GM10266 (cell line): ENCODE results near the gene OR2M4.

Experiments
- DNase-seq: peaks from one replicate; pipeline ENCODE4 v3.0.0; 2012; ENCODE audit errors: extremely low spot score
- TF ChIP-seq, protein P1 (sequence below): IDR thresholded peaks from 2 replicates; pipeline ENCODE4 v1.5.1; 2012; ENCODE audit warnings: mild to moderate bottlenecking, low read depth; ENCODE audit not compliant: control insufficient read depth, insufficient read depth; ENCODE audit errors: missing control alignments

Gene OR2M4, protein sequence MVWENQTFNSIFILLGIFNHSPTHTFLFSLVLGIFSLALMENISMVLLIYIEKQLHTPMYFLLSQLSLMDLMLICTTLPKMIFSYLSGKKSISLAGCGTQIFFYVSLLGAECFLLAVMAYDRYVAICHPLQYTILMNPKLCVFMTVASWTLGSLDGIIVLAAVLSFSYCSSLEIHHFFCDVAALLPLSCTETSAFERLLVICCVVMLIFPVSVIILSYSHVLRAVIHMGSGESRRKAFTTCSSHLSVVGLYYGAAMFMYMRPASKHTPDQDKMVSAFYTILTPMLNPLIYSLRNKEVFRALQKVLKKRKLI

DNA sequence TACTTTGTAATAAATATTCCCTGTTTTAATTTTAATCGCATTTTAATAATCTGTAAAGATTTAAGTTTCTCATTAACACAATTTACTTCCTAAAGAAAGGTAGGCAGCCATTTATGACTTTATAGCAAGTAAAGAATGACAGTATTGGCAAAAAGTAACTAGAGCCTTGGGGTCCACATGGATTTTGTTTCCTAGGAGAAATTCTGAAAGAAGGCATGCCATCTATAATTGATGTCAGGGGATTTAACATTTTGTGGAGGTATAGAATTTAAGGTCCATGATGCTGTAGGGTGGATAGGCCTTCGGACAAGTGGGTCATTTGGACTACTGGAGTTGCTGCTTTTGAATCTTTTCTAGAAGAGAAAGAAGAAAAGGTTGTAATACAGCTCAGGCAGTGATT, at the start of gene OR2M4:
TSS of gene OR2M4 (plus strand) at position 301 of the 400 bp plus-strand sequence. CDS start 7,512 bp downstream, outside the sequence.
- TF ChIP-seq, protein P1, sequence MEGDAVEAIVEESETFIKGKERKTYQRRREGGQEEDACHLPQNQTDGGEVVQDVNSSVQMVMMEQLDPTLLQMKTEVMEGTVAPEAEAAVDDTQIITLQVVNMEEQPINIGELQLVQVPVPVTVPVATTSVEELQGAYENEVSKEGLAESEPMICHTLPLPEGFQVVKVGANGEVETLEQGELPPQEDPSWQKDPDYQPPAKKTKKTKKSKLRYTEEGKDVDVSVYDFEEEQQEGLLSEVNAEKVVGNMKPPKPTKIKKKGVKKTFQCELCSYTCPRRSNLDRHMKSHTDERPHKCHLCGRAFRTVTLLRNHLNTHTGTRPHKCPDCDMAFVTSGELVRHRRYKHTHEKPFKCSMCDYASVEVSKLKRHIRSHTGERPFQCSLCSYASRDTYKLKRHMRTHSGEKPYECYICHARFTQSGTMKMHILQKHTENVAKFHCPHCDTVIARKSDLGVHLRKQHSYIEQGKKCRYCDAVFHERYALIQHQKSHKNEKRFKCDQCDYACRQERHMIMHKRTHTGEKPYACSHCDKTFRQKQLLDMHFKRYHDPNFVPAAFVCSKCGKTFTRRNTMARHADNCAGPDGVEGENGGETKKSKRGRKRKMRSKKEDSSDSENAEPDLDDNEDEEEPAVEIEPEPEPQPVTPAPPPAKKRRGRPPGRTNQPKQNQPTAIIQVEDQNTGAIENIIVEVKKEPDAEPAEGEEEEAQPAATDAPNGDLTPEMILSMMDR: no peak
- no peak for DNase-seq

DNA sequence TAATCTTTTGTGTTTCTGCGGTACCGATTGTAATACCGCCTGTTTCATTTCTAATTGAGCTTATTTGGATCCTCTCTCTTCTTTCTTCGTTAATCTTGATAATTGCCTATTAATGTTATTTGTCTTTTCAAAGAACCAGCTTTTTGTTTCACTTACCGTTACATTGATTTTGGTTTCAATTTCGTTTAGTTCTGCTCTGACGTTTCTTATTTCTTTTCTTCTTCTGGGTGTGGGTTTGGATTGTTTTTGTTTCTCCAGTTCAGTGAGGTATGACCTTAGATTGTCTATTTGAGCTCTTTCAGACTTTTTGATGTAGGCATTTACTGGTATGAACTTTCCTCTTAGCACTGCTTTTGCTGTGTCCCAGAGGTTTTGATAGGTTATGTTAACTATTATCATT, 47.2 kb upstream of the OR2M4 start:
- TF ChIP-seq, protein P1: no peak
- DNase-seq: no peak

DNA sequence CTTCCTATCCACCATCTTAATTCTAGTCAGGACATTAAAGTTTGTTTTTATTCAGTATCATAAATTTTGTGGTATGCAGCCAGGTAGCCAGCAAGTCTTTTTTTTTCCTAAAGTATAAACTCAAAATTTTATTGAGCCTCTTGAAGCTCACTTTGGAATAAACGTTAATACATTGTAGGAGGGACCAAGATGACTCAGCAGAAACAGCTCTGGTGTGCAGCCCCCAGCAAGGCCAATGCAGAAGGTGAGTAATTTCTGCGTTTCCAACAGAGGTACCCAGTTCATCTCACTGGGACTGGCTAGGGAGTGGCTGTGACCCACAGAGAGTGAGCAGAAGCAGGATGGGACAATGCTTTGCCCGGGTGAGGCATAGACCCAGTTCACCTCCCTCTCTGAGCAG, 43.9 kb upstream of the OR2M4 start:
- TF ChIP-seq, protein P1: no peak

DNA sequence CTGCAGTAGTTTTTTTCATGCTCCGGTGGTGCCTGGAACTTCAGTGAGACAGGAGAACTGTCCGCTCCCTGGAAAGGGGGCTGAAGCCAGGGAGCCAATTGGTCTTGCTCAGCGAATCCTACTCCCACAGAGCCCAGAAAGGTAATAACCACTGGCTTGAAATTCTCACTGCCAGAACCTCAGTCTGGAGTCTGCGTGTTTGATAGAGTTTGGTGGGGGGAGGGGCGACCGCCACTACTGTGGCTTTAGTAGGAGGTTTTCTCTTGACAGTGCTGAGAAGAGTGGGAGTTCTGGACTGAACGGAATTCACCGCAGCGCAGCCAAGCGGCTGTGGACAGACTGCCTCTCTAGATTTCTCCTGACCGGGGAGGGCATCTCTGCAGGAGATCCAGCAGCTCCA, 42.2 kb upstream of the OR2M4 start:
- no peak for DNase-seq
- TF ChIP-seq, protein P1: no peak

More for the DNA sequence above, 43.9 kb upstream of the OR2M4 start:
- no peak for DNase-seq

DNA sequence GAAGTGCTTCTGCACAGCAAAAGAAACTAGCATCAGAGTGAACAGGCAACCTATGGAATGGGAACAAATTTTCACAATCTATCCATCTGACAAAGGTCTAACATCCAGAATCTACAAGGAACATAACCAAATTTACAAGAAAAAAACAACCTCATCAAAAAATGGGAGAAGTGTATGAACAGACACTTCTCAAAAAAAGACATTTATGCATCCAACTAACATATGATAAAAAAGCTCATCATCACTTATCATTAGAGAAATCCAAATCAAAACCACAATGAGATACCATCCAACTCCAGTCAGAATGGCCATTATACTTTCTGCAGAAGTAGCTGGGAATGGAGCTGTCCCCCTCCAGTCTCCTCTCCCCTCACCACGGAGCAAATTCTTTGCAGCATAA, 37.1 kb upstream of the OR2M4 start:
- no peak for DNase-seq
- TF ChIP-seq, protein P1: no peak

DNA sequence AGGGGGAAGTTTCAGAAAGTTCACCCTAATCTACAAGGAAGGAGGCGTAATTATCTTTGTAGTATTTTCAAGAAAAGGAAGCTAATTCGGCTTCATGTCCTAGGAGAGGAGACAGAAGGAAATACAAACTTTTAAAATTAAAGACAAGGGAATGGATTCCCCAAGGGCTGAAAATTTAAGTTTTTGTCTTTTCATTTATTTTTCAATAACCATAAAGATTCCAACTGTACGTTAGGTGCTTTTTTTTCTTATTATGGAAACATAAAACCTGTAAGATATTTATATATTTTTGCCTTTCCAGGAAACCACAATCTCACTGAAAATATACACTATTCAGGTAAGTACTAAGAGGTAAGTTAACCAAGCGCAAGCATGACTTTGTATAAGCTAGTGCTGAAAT, 34.3 kb upstream of the OR2M4 start, which contains the start of gene OR2M3:
TSS of gene OR2M3 (plus strand) at position 301 of the 400 bp plus-strand sequence. CDS start 5,803 bp downstream, outside the sequence.
- TF ChIP-seq, protein P1: no peak
- DNase-seq: no peak

DNA sequence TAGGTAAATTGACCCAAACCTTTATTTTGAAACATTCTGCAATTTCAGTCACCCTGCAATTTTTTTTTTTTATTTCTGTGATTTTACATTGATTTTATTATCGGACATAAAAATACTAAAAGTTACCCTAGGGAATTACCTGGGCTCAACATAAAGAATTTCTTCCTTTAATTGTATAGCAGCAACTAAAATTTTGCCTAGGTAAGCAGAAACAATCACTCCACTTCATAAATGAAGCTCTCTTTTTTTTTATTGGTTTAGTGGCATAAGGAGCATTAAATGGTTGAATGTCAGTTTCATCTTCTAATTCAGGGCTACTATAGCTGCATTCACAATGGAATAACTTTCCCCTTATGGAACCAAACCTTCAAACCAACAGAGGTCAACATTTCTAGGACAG, 15.3 kb upstream of the OR2M4 start:
- no peak for DNase-seq
- TF ChIP-seq, protein P1: no peak
